GM12878 (cell line): ENCODE measurements around the gene CCNI. TPM values are rescaled to one million over a fixed set of nuclear protein-coding genes. Genes with fewer than 3 reads are reported as not detected.

Experiments used
- ATAC-seq: fragments of 200-7000 bp; cut with Tn5 transposase; 3 replicates; pipeline ENCODE4 v1.9.1; 2020; ENCODE audit warnings: mild to moderate bottlenecking, moderate library complexity
- BruUV-seq: library from RNA; stranded (reverse); fragments of 400-500 nt; replicated peaks from 2 replicates; lab custom pipeline; 2021; lab: Mats Ljungman, UMichigan
- CTCF ChIA-PET: fragments of 300-600 bp; sonication (Branson Sonifier 250); formaldehyde crosslinking; extraction: SDS; loops from one replicate; lab custom pipeline; 2021; ENCODE audit warnings: inconsistent platforms; lab: Yijun Ruan, JAX
- POLR2A ChIA-PET: fragments of 350-600 bp; formaldehyde crosslinking; extraction: SDS; loops from one replicate; lab custom pipeline; 2021; ENCODE audit warnings: inconsistent platforms; lab: Charles Lee
- RAD21 ChIA-PET: fragments of 300-600 bp; sonication (Branson Sonifier 250); formaldehyde crosslinking; loops from one replicate; lab custom pipeline; 2023; ENCODE audit warnings: antibody characterized with exemption; ENCODE audit not compliant: unreplicated experiment; lab: Charles Lee
- SMC1A ChIA-PET: fragments of 300-600 bp; sonication (Branson Sonifier 250); formaldehyde crosslinking; loops from one replicate; lab custom pipeline; 2023; ENCODE audit not compliant: unreplicated experiment, uncharacterized antibody; lab: Charles Lee
- DNase-seq: peaks from one replicate; pipeline ENCODE4 v3.0.0-alpha.2; 2011; ENCODE audit warnings: low read depth, low spot score
- FAIRE-seq: peaks from 3 replicates; lab custom pipeline; 2011; peaks lifted over from hg19 to GRCh38; lab: Jason Lieb, UNC
- H2AFZ ChIP-seq: 2 replicates; pipeline ENCODE4 v1.6.0; 2011; ENCODE audit warnings: low read depth, low read length, control low read depth; ENCODE audit not compliant: control insufficient read depth
- H3K27ac ChIP-seq: 2 replicates; pipeline ENCODE4 v1.5.1; 2011; ENCODE audit warnings: control low read depth; ENCODE audit not compliant: control insufficient read depth, insufficient read depth
- H3K27me3 ChIP-seq, 2 experiments: replicated peaks in 1 of 2; 2 replicates each; pipeline versions ENCODE4 v1.6.0 to v1.6.1; 2011; ENCODE audit warnings: low read length in 1 of 2; ENCODE audit not compliant: control insufficient read depth in 2 of 2, insufficient read depth in 2 of 2
- H3K36me3 ChIP-seq, 2 experiments: 2 replicates each; pipeline ENCODE4 v1.5.1; 2011; ENCODE audit warnings: low read length in 1 of 2; ENCODE audit not compliant: control insufficient read depth in 2 of 2, insufficient read depth in 2 of 2
- H3K4me1 ChIP-seq: 2 replicates; pipeline ENCODE4 v1.6.1; 2011; ENCODE audit warnings: mild to moderate bottlenecking, low read length, moderate library complexity, mixed read lengths; ENCODE audit not compliant: control insufficient read depth, insufficient read depth
- H3K4me2 ChIP-seq: 2 replicates; pipeline ENCODE4 v1.6.0; 2011; ENCODE audit warnings: control low read depth; ENCODE audit not compliant: control insufficient read depth, insufficient read depth
- H3K4me3 ChIP-seq: fragments of 200-600 bp; sonication (generic); 2 replicates; pipeline ENCODE4 v1.5.1; 2016
- H3K79me2 ChIP-seq: 2 replicates; pipeline ENCODE4 v1.6.0; 2011; ENCODE audit warnings: low read length; ENCODE audit not compliant: control insufficient read depth, insufficient read depth
- H3K9ac ChIP-seq: 2 replicates; pipeline ENCODE4 v1.8.0; 2011; ENCODE audit warnings: low read length, control low read depth, mixed read lengths; ENCODE audit not compliant: control insufficient read depth, insufficient read depth
- H3K9me3 ChIP-seq: replicated peaks from 3 replicates; pipeline ENCODE4 v1.5.1; 2011; ENCODE audit warnings: mild to moderate bottlenecking, low read length; ENCODE audit not compliant: control insufficient read depth, insufficient read depth
- H4K20me1 ChIP-seq: 2 replicates; pipeline ENCODE4 v1.6.0; 2011; ENCODE audit not compliant: control insufficient read depth, insufficient read depth
- BCL3 ChIP-seq: IDR thresholded peaks from 2 replicates; pipeline ENCODE4 v1.6.1; 2011; ENCODE audit warnings: borderline replicate concordance, low read depth, mild to moderate bottlenecking, moderate library complexity, low read length; ENCODE audit not compliant: insufficient read depth, poor library complexity, severe bottlenecking
- BRCA1 ChIP-seq: IDR thresholded peaks from 2 replicates; pipeline ENCODE4 v1.6.1; 2011; ENCODE audit warnings: low read depth, low read length, improper control_type of control experiment
- CBFB ChIP-seq: IDR thresholded peaks from 2 replicates; pipeline ENCODE4 v1.6.1; 2016; ENCODE audit warnings: antibody characterized with exemption, low read depth
- CEBPB ChIP-seq, 2 experiments: fragments of 150-350 bp in 1 of 2; IDR thresholded peaks; 2 replicates each; pipeline ENCODE4 v1.6.1; 2012 to 2014; ENCODE audit warnings: low read depth in 2 of 2, low read length in 2 of 2, borderline replicate concordance in 1 of 2, inconsistent platforms in 1 of 2
- CHD2 ChIP-seq: IDR thresholded peaks from 2 replicates; pipeline ENCODE4 v1.6.1; 2011; ENCODE audit warnings: low read depth, low read length, improper control_type of control experiment, borderline replicate concordance
- CREM ChIP-seq: IDR thresholded peaks from 2 replicates; pipeline ENCODE4 v1.6.1; 2014; ENCODE audit warnings: antibody characterized with exemption, low read depth
- JUNB ChIP-seq: IDR thresholded peaks from 2 replicates; pipeline ENCODE4 v1.6.1; 2016; ENCODE audit warnings: antibody characterized with exemption, mild to moderate bottlenecking
- MTA3 ChIP-seq: IDR thresholded peaks from 2 replicates; pipeline ENCODE4 v1.6.1; 2012; ENCODE audit warnings: low read length, inconsistent platforms, borderline replicate concordance
- NFYA ChIP-seq: IDR thresholded peaks from 2 replicates; pipeline ENCODE4 v1.6.1; 2011; ENCODE audit warnings: low read depth, mild to moderate bottlenecking, low read length, improper control_type of control experiment, borderline replicate concordance
- NFYB ChIP-seq: IDR thresholded peaks from 2 replicates; pipeline ENCODE4 v1.6.1; 2011; ENCODE audit warnings: low read depth, mild to moderate bottlenecking, low read length, improper control_type of control experiment, moderate library complexity; ENCODE audit not compliant: insufficient read depth
- SKIL ChIP-seq: fragments of 450-650 bp; IDR thresholded peaks from 2 replicates; pipeline ENCODE4 v1.6.1; 2017; ENCODE audit warnings: mild to moderate bottlenecking, low read depth, inconsistent platforms; ENCODE audit not compliant: poor library complexity, severe bottlenecking
- TCF12 ChIP-seq: IDR thresholded peaks from 2 replicates; pipeline ENCODE4 v1.6.1; 2011; ENCODE audit warnings: low read depth, mild to moderate bottlenecking, low read length
- ZNF207 ChIP-seq: fragments of 450-650 bp; IDR thresholded peaks from 2 replicates; pipeline ENCODE4 v1.6.1; 2014; ENCODE audit warnings: antibody characterized with exemption, mild to moderate bottlenecking, borderline replicate concordance
- WGBS: methylation state at CpG from one replicate; pipeline ENCODE4 v1.1.6; 2016; ENCODE audit warnings: low lambda C conversion rate; ENCODE audit not compliant: insufficient replicate concordance, insufficient coverage; ENCODE audit errors: missing lambda C conversion rate; 5-methylcytosine and 5-hydroxymethylcytosine counted together
- in situ Hi-C: fragments of 300-500 bp; cut with MboI; formaldehyde crosslinking; loops from 9 replicates; pipeline ENCODE4 v1.14.3; 2018; ENCODE audit warnings: mixed read lengths
- intact Hi-C: fragments of 100-400 bp; cut with micrococcal nuclease; formaldehyde crosslinking; loops from one replicate; pipeline ENCODE4 v1.14.2; 2022; ENCODE audit not compliant: unreplicated experiment
- polyA plus RNA-seq, 11 experiments: library from polyadenylated mRNA; depleted of rRNA in 4 of 11; unstranded in 6 of 11; stranded (reverse) in 5 of 11; fragments of >200 nt; fragmentation: Nextera tagmentation in 4 of 11; fragmentation: Illumina TruSeq in 1 of 11; extraction: Ambion mirVana in 4 of 11; extraction: Trizol in 1 of 11; gene quantifications; 1 replicate in 1 of 11; 2 replicates in 10 of 11; pipeline versions ENCODE4 v1.2.1 to v1.2.3, GENCODE V29; 2011 to 2016; ENCODE audit warnings: inconsistent platforms in 2 of 11, missing spikeins in 2 of 11, low read depth in 1 of 11
- total RNA-seq, 4 experiments: library from RNA; depleted of rRNA in 3 of 4; stranded (reverse); fragments of >200 nt in 3 of 4; fragmentation: Illumina TruSeq in 1 of 4; extraction: Trizol in 1 of 4; gene quantifications; 2 replicates each; pipeline versions ENCODE4 v1.2.1 to v1.2.3, GENCODE V29; 2013 to 2021

Gene CCNI
- total and polyA plus RNA-seq, 10 of the 15 experiments (the other 5 are each of a cell fraction or from before 2014, with no cell fraction given), result 70.6 to 178 (median 105) TPM

- TF ChIP-seq SKIL, result no peak
- no peak for TF ChIP-seq BRCA1
- no peak for TF ChIP-seq CHD2
- TF ChIP-seq JUNB, result no peak
- TF ChIP-seq CEBPB (IDR thresholded peaks at IDR 0.05; ENCODE audit: borderline replicate concordance in 1 of 2, low read depth in 2 of 2, low read length in 2 of 2), result no peak
- TF ChIP-seq BCL3, result no peak
- TF ChIP-seq NFYB, result no peak
- TF ChIP-seq MTA3, result no peak
- TF ChIP-seq, all 136 proteins: peak for 0
Observed at GRCh38 chr4:77036206-77036605, 39.6 kb downstream of the CCNI start (continued).

- ChIA-PET RAD21 (no interaction called here), CTCF (interaction anchor here (1.2 to 4.9 kb wide), 4 partner anchors 10 to 169 kb away, joined by 3 to 22 read pairs (median 9); no protein-coding TSS in a partner anchor), SMC1A (no interaction called here), POLR2A (no interaction called here)
- TF ChIP-seq TCF12 (no peak), NFYA (no peak), CREM (no peak), CBFB (no peak), ZNF207 (no peak), BRCA1 (no peak)
- ATAC-seq (no peak), FAIRE-seq (no peak), DNase-seq (no peak)
- BruUV-seq, result no TSS peak
- in situ Hi-C loops (no loop called here), intact Hi-C loops (no loop called here)
- H2AFZ ChIP-seq, result no peak overlapping the region
- no peak overlapping the region for H3K9ac ChIP-seq
- H3K27me3 ChIP-seq, result no peaks in the 10 kb centered on the region
- H4K20me1 ChIP-seq, result no peaks in the 10 kb centered on the region
- no peaks in the 10 kb centered on the region for H3K4me1 ChIP-seq
- no peaks in the 10 kb centered on the region for H3K9me3 ChIP-seq
- no peaks in the 10 kb centered on the region for H3K79me2 ChIP-seq
- H3K4me3 ChIP-seq, result no peak overlapping the region
- peaks cover 0 to 48% of the 10 kb centered on the region in 2 experiments for H3K36me3 ChIP-seq
- no peak overlapping the region for H3K27ac ChIP-seq
- WGBS, result 94% methylated on average over 1 of the region's 1 CpG
- H3K4me2 ChIP-seq, result no peak overlapping the region
Observed at GRCh38 chr4:77035153-77035552, 40.6 kb downstream of the CCNI start.
